GM11168 (cell line): ENCODE measurements around the gene DONSON.
"Not testable (repeated sequence)": the region's sequence is repeated elsewhere in the genome, so short reads cannot be mapped to it uniquely, and the experiment has no call there.

Source experiments
- in situ Hi-C: fragments of 300-500 bp; cut with MboI; formaldehyde crosslinking; loops from one replicate; pipeline ENCODE4 v1.12.0; 2022; ENCODE audit warnings: low sequenced_read_pairs; ENCODE audit not compliant: unreplicated experiment

Gene DONSON, protein sequence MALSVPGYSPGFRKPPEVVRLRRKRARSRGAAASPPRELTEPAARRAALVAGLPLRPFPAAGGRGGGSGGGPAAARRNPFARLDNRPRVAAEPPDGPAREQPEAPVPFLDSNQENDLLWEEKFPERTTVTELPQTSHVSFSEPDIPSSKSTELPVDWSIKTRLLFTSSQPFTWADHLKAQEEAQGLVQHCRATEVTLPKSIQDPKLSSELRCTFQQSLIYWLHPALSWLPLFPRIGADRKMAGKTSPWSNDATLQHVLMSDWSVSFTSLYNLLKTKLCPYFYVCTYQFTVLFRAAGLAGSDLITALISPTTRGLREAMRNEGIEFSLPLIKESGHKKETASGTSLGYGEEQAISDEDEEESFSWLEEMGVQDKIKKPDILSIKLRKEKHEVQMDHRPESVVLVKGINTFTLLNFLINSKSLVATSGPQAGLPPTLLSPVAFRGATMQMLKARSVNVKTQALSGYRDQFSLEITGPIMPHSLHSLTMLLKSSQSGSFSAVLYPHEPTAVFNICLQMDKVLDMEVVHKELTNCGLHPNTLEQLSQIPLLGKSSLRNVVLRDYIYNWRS

DNA sequence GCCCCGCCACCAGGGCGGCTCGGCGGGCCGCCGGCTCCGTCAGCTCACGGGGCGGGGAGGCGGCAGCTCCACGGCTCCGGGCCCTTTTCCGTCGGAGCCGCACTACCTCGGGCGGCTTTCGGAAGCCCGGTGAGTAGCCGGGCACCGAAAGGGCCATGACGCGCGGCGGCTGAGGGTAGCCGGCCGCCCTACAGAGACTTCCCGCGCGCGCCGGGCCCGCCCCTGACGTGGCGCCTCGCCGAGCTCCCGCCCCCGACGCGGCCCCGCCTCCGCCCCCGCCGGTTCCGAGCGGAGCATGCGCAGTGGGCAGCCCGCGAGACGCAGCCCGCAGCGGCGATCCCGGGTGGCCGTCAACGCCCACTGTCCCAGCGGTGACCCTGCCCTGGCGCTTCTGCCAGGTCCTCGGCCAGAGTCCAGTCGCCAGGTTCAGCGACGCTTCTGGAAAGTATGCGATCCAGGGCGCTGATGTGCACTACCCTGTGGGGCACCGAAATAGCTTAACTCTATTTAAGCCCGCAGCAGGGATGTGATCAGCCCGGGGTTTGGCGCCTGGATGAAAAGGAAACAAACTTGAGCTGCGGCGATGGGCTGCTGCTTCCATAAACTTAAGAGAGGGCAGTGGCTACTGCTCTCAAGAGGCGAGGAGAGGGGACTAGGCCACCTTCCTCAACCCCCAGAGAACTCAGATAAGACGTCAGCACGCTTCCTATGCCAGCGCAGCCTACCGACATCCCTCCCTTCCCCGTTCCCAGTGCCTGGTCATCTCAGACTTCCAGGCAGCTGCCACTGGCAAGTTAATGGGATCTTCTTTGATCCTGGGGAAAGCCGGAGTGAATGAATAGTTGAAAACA, at the start of gene DONSON:
DONSON (minus strand) TSS at position 200 of the 851 bp plus-strand sequence; CDS start at position 157, 43 bp downstream.
- in situ Hi-C loops: no loop called here

GRCh38 chr21:33634254-33634653, 45.8 kb upstream of the DONSON start:
- in situ Hi-C loops: no loop called here

GRCh38 chr21:33626151-33626550, 37.7 kb upstream of the DONSON start:
- in situ Hi-C loops: not testable (repeated sequence)

DNA sequence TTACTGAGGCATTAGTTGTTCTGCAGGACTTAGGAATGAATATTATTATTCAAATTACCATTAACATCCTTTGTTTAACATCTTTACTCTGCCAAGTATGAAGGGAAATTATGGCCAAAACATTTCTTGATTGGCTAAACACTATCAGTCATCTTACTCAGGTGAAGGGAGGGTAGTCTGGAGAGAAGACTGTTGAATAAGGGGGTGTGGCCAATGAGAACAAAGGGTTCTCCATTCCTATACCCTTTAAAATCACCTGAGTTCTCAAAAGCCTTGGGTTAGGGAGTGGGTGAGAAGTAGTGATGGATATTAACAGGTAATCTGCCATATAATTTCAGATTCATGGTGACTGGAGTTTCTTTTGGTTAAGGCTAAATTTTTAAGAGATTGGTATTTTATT, 33.8 kb upstream of the DONSON start:
- in situ Hi-C loops: no loop called here

- in situ Hi-C loops: no loop called here
Measured at GRCh38 chr21:33619726-33620125, 31.2 kb upstream of the DONSON start.

- in situ Hi-C loops: no loop called here
Measured at GRCh38 chr21:33618407-33618806, 29.9 kb upstream of the DONSON start.

- in situ Hi-C loops: not testable (repeated sequence)
Measured at GRCh38 chr21:33617565-33617964, 29.1 kb upstream of the DONSON start.

DNA sequence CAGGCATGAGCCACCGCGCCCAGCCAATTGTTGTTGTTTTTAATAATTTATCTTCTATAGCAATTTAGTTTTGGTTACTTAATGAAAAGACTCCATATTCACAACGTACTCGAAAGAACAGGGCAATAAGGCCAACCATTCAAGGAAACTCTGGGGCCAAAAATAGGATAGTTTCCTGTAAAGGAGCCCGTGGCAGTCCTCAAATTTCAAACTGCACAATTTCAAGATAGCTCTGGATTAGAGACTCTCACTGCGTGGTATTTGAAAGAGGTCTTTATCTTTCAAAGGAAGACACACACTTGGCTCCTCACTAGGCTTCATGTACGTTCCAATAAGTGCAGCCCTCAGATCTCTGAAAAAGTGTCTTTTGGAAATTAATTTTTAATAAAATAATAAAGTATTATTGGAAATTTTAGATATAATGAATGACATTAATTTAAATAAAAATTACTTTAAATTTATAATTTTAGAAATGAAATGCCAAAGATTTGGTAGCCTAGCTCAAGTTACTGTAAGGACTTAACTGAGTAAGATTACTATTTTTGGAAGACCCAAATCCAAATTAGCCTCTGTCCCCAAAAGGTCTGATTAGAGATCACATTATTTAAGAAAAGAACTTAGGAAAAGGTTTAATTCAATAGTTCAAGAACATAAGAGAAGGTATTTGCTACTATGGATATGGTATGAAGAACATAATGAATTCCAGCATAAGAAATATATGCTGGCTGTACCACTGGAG, 22.7 kb upstream of the DONSON start:
- in situ Hi-C loops: no loop called here

GRCh38 chr21:33608559-33608958, 20.1 kb upstream of the DONSON start:
- in situ Hi-C loops: no loop called here

DNA sequence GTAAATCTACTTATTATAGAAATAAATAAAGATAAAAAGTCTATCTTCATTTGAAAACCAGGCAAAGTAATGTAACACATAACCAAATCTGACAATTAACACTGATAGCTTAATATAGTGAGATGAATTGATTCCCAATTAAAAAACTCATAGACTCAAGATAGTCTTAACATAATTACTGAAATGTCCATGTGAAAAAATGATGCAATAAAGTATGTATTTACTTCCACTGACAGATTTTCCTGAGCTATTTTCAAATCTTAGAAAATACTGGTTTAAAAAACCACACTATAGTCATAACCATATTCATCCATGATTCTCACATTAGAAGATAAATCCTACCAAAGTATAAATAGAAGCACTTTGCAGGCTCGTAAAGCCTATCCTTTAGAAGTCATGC, 9.6 kb upstream of the DONSON start:
- in situ Hi-C loops: no loop called here

DNA sequence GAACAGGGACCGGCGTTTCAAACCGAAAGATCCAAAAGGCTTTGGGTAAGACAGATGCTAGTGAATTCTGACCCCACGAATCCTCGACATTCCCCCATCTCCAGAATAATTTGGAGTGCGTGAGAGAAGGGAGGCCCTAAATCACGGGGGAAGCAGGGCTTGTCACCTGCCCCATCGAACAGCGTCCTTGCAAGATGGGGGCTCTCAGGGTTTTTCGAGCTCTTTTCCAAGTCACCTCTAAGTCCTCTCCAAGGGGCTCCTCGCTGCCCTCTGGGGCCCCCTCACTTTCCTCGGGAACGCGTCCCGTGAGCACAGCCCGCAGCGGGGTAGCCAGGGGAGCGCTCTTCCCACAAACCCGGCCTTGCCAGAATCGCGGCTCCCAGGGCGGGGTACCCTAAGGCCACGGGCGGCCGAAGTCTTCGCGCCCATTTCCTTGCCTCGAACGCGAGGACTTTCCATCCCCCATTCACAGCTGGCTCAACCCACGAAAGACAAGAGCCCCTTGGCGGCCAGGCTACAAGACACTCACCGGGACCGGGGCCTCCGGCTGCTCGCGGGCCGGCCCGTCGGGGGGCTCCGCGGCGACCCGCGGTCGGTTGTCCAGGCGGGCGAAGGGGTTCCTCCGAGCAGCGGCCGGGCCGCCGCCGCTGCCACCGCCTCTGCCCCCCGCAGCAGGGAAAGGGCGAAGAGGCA, 546 bp downstream of the DONSON start:
- in situ Hi-C loops: no loop called here

GRCh38 chr21:33586927-33587326, 1.6 kb downstream of the DONSON start:
- in situ Hi-C loops: no loop called here

DNA sequence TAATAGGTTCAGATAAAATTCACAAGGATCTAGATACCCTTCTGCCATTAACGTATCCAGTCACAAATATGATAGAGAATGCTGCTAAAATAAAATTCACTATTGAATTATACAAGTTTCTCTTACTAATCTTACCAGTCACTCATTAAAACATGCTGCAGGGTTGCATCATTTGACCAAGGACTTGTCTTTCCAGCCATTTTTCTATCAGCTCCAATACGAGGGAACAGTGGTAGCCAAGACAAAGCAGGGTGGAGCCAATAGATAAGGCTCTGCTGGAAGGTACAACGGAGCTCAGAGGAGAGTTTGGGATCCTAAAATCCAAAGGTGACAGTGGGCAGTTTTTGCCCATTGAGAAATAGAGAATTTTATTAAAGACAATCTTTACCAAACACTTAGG, 4.0 kb downstream of the DONSON start:
- in situ Hi-C loops: no loop called here

GRCh38 chr21:33578959-33579542, 9.4 kb downstream of the DONSON start:
- in situ Hi-C loops: no loop called here

DNA sequence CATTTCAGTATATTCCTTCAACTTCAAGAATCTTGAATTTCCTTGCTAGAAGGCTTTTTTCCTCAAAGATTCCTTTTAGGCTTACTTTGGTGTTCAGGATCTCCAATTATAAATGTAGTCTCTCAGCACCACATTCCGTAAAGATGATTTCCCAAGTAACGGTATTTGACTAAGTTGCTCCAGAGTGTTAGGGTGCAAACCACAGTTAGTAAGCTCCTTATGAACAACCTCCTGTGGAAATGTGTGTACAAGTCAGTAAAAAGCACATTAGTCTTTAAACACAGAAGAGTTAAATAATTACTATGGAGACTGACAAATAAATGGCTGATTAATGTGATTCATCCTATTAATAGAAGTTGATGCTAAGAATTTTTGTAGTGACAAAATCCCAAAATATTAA, 10.3 kb downstream of the DONSON start:
- in situ Hi-C loops: no loop called here

DNA sequence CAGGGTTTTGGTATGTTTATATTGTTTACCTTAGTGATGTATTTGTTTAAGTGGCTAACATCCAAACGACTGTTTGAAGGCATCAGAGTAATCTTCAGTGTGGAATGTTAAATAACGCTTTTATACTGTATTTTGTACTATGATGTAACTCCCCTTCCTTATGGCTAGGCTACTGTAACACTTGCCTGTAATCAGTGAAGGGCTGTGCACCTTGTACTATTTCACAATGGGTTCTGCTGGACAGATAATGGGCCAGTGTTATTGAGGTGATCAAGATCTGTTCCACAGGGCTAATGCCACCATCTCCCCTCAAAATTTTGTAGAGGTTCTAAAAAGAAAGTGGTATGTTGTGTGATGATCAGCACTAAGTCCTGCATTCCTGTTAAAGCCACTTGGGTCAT, 11.7 kb downstream of the DONSON start:
- in situ Hi-C loops: not testable (repeated sequence)

DNA sequence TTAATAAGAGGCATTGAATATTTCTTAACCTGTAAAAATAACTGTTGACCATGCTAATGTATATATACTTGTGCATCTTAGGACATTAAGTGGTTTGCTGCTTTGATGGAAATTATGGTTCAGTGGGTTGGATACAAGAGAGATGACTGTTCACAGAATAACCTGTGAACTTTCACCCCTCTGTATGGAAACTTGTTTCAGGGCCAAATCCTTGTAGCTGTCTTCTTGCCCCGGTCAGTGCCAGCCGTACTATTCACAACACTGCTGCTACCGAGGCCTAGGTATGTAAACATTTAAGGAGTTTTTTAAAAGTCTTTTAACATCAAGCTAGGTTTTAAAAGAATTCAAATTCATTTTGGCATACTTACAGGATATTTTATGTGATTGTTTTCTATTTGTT, 16.1 kb downstream of the DONSON start:
- in situ Hi-C loops: no loop called here

DNA sequence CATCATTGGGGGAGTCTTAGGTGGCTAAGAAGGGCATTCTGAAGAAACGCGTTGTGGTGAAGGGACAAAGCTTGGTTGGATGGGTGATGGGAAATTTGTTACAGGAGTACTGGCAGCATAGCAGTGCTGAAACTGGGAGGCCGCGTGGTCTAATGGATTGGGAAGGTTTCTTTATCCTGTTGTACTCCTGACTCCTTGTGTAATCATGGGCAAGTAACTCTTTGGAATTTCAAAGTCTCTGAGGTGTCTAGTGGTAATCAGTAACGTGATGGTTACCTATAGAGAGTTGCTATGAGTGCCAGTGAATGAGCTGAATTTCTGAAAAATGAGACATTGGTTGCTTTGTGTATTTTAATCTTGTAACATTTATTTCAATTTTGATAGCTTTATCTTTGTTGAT, 18.5 kb downstream of the DONSON start:
- in situ Hi-C loops: no loop called here

GRCh38 chr21:33568448-33568847, 20.0 kb downstream of the DONSON start:
- in situ Hi-C loops: no loop called here
